Ascending aorta (tissue), 2 donors: Measurements from ENCODE around the gene FSTL4. TPM values are rescaled to one million over a fixed set of nuclear protein-coding genes. Genes with fewer than 3 reads are reported as not detected.

Source experiments
- DNase-seq, 2 donors: peaks; one replicate each; pipeline ENCODE4 v3.0.0-alpha.2; 2019; ENCODE audit warnings: low spot score in 2 of 2
- H3K27ac ChIP-seq, 2 donors: fragments of 200-600 bp; sonication (generic); one replicate each; pipeline ENCODE4 v1.5.1; 2016 to 2017; ENCODE audit warnings: mild to moderate bottlenecking in 1 of 2
- H3K27me3 ChIP-seq: fragments of 200-600 bp; sonication (generic); one replicate; pipeline ENCODE4 v1.5.1; 2017
- H3K36me3 ChIP-seq, 2 donors: fragments of 200-600 bp; sonication (generic); one replicate each; pipeline ENCODE4 v1.5.1; 2016
- H3K4me1 ChIP-seq, 2 donors: fragments of 200-600 bp; sonication (generic); one replicate each; pipeline ENCODE4 v1.5.1; 2016 to 2017; ENCODE audit warnings: mild to moderate bottlenecking in 1 of 2
- H3K4me3 ChIP-seq, 2 donors: fragments of 200-600 bp; sonication (generic); one replicate each; pipeline ENCODE4 v1.5.1; 2016 to 2017; ENCODE audit warnings: mild to moderate bottlenecking in 1 of 2
- H3K9me3 ChIP-seq, 2 donors: fragments of 200-600 bp; sonication (generic); one replicate each; pipeline ENCODE4 v1.5.1; 2016
- CTCF ChIP-seq, 3 experiments: fragments of 200-600 bp in 2 of 3; fragments of 450-650 bp in 1 of 3; sonication (generic) in 2 of 3; IDR thresholded peaks; one replicate each; pipeline ENCODE4 v1.5.1; 2016 to 2019; ENCODE audit warnings: antibody characterized with exemption in 3 of 3, mild to moderate bottlenecking in 1 of 3, moderate library complexity in 1 of 3
- intact Hi-C: fragments of 100-400 bp; cut with DNase I; formaldehyde crosslinking; loops from one replicate; pipeline ENCODE4 v1.15.1; 2023
- total RNA-seq: library from RNA; depleted of rRNA; stranded (reverse); fragments of >200 nt; gene quantifications from one replicate; pipeline ENCODE4 v1.1.0, GENCODE V29; 2016

The FSTL4 gene
- total RNA-seq, 1 donor from 2014 or later, result 0.11 TPM

- TF ChIP-seq CTCF (IDR thresholded peaks at IDR 0.05), result no peak
These were observed 351.6 kb downstream of the FSTL4 start for GRCh38 chr5:133260715-133261114.

GRCh38 chr5:133259199-133259997, 352.9 kb downstream of the FSTL4 start:
- H3K4me3 ChIP-seq, result no peak overlapping the region
- H3K9me3 ChIP-seq, result no peaks in the 10 kb centered on the region
- intact Hi-C loops, result no loop called here
- no peaks in the 10 kb centered on the region for H3K27me3 ChIP-seq
- no peak for DNase-seq
- no peak for TF ChIP-seq CTCF (IDR thresholded peaks at IDR 0.05)
- no peaks in the 10 kb centered on the region for H3K4me1 ChIP-seq
- H3K27ac ChIP-seq, result no peak overlapping the region
- no peaks in the 10 kb centered on the region for H3K36me3 ChIP-seq

More at GRCh38 chr5:133260715-133261114, 351.6 kb downstream of the FSTL4 start:
- Histone ChIP-seq H3K4me3 (no peak overlapping the region), H3K4me1 (no peaks in the 10 kb centered on the region), H3K36me3 (no peaks in the 10 kb centered on the region), H3K27me3 (no peaks in the 10 kb centered on the region), H3K9me3 (no peaks in the 10 kb centered on the region), H3K27ac (no peak overlapping the region)
- intact Hi-C loops, result no loop called here
- DNase-seq, result no peak

- Histone ChIP-seq H3K4me1 (no peaks in the 10 kb centered on the region), H3K27me3 (no peaks in the 10 kb centered on the region), H3K27ac (no peak overlapping the region), H3K9me3 (no peaks in the 10 kb centered on the region), H3K36me3 (no peaks in the 10 kb centered on the region), H3K4me3 (no peak overlapping the region)
- intact Hi-C loops, result no loop called here
- no peak for DNase-seq
- TF ChIP-seq CTCF (IDR thresholded peaks at IDR 0.05), result no peak
These were observed 354.4 kb downstream of the FSTL4 start for GRCh38 chr5:133257977-133258376.

GRCh38 chr5:133256276-133256675, 356.1 kb downstream of the FSTL4 start:
- Histone ChIP-seq H3K27me3 (no peaks in the 10 kb centered on the region), H3K36me3 (no peaks in the 10 kb centered on the region), H3K4me1 (no peaks in the 10 kb centered on the region), H3K9me3 (no peaks in the 10 kb centered on the region), H3K27ac (no peak overlapping the region), H3K4me3 (no peak overlapping the region)
- no peak for DNase-seq
- TF ChIP-seq CTCF (IDR thresholded peaks at IDR 0.05), result no peak
- intact Hi-C loops, result no loop called here

GRCh38 chr5:133254803-133255202, 357.5 kb downstream of the FSTL4 start:
- H3K9me3 ChIP-seq, result no peaks in the 10 kb centered on the region
- intact Hi-C loops, result no loop called here
- H3K36me3 ChIP-seq, result no peaks in the 10 kb centered on the region
- no peak overlapping the region for H3K27ac ChIP-seq
- DNase-seq, result no peak
- TF ChIP-seq CTCF (IDR thresholded peaks at IDR 0.05), result no peak
- no peaks in the 10 kb centered on the region for H3K27me3 ChIP-seq
- H3K4me3 ChIP-seq, result no peak overlapping the region
- H3K4me1 ChIP-seq, result no peaks in the 10 kb centered on the region
